ENCODE data around the gene SEMA4A. TPM values are rescaled to one million over a fixed set of nuclear protein-coding genes. Genes with fewer than 3 reads are reported as not detected.

Gene SEMA4A
- total and polyA plus RNA-seq, 9 of the 15 experiments (the other 6 are each of a cell fraction or from before 2014, with no cell fraction given): 0.04 to 1.7 (median 0.45) TPM

DNA sequence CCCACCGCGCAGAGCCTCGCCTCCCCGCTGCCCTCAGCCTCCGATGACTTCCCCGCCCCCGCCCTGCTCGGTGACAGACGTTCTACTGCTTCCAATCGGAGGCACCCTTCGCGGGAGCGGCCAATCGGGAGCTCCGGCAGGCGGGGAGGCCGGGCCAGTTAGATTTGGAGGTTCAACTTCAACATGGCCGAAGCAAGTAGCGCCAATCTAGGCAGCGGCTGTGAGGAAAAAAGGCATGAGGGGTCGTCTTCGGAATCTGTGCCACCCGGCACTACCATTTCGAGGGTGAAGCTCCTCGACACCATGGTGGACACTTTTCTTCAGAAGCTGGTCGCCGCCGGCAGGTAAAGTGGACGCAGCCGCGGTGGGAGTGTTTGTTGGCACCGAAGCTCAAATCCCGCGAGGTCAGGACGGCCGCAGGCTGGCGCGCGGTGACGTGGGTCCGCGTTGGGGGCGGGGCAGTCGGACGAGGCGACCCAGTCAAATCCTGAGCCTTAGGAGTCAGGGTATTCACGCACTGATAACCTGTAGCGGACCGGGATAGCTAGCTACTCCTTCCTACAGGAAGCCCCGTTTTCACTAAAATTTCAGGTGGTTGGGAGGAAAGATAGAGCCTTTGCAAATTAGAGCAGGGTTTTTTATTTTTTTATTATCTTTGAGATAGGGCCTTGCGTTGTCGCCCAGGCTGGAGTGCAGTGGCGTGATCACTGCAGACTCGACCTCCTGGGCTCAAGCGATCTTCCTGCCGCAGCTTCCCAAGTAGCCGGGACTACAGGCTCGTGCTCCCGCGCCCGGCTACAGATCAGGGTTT lies 59.7 kb downstream of the SEMA4A start, which contains the start of gene PMF1 (continued):
- TF ChIP-seq FOXM1 (IDR thresholded peaks at IDR 0.05; ENCODE audit: low read depth) (no peak), FOXM1 (CRISPR knock-in tag; IDR thresholded peaks at IDR 0.05; ENCODE audit: low read depth) (peak; percentile 45; the same call in 1 of the 2 replicates), JUN (IDR thresholded peaks at IDR 0.05; ENCODE audit: borderline replicate concordance, low read depth, low read length) (peak; percentile 21; the same call in 1 of the 2 replicates), JUN (CRISPR knock-in tag; IDR thresholded peaks at IDR 0.05; ENCODE audit: borderline replicate concordance) (no peak), RBM15 (IDR thresholded peaks at IDR 0.05; ENCODE audit: insufficient read depth, low read length) (no peak), RNF2 (IDR thresholded peaks at IDR 0.05) (0 out of 2 replicates have a peak, but pooled peaks have one; percentile 44), NCOA4 (IDR thresholded peaks at IDR 0.05; ENCODE audit: partially characterized antibody) (no peak), ZNF217 (CRISPR knock-in tag; IDR thresholded peaks at IDR 0.05) (no peak), MTF1 (CRISPR knock-in tag; IDR thresholded peaks at IDR 0.05; ENCODE audit: borderline replicate concordance) (no peak), CBFA2T3 (IDR thresholded peaks at IDR 0.05) (no peak), USF2 (CRISPR knock-in tag; IDR thresholded peaks at IDR 0.05) (no peak), SMARCB1 (IDR thresholded peaks at IDR 0.05; ENCODE audit: insufficient read length, low read depth) (no peak), CLOCK (CRISPR knock-in tag; IDR thresholded peaks at IDR 0.05; ENCODE audit: borderline replicate concordance) (no peak), CCNT2 (IDR thresholded peaks at IDR 0.05; ENCODE audit: borderline replicate concordance, extremely low read depth, insufficient read length, low read depth, low read length) (peak; percentile 69), RB1 (IDR thresholded peaks at IDR 0.05; ENCODE audit: low read depth) (peak; percentile 58; the same call in 1 of the 2 replicates), POLR2AphosphoS2 (IDR thresholded peaks at IDR 0.05; ENCODE audit: low read length) (peak; percentile 94), EZH2 (IDR thresholded peaks at IDR 0.05; ENCODE audit: borderline replicate concordance, low read depth, low read length) (no peak), SP2 (IDR thresholded peaks at IDR 0.05; ENCODE audit: extremely low read depth, low read depth, low read length, poor library complexity, severe bottlenecking) (peak; percentile 89), MAFG (tag; conservative IDR thresholded peaks at IDR 0.05) (no peak), FOXJ2 (tag; IDR thresholded peaks at IDR 0.05) (no peak), EGR1 (conservative IDR thresholded peaks at IDR 0.05) (peak; percentile 94), THAP7 (CRISPR knock-in tag; IDR thresholded peaks at IDR 0.05) (no peak), TGIF2 (CRISPR knock-in tag; IDR thresholded peaks at IDR 0.05) (no peak; the same call in 1 of the 2 replicates)
- TF ChIP-seq, protein P1, sequence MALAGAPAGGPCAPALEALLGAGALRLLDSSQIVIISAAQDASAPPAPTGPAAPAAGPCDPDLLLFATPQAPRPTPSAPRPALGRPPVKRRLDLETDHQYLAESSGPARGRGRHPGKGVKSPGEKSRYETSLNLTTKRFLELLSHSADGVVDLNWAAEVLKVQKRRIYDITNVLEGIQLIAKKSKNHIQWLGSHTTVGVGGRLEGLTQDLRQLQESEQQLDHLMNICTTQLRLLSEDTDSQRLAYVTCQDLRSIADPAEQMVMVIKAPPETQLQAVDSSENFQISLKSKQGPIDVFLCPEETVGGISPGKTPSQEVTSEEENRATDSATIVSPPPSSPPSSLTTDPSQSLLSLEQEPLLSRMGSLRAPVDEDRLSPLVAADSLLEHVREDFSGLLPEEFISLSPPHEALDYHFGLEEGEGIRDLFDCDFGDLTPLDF (CRISPR knock-in tag; IDR thresholded peaks at IDR 0.05): peak; percentile 82
